Stimulated activated CD4-positive, alpha-beta T cell treated with anti-CD3 and anti-CD28 coated beads, Interleukin-12 subunit alpha, Interleukin-12 subunit beta, amount 100 ng/mL, for 4 hours (primary cell): ENCODE results near the gene NR1H4.
"Not testable (repeated sequence)": the region's sequence is repeated elsewhere in the genome, so short reads cannot be mapped to it uniquely, and the experiment has no call there.

Source experiments
- DNase-seq: peaks from one replicate; pipeline ENCODE4 v3.0.0-alpha.2; 2020

The NR1H4 gene

DNA sequence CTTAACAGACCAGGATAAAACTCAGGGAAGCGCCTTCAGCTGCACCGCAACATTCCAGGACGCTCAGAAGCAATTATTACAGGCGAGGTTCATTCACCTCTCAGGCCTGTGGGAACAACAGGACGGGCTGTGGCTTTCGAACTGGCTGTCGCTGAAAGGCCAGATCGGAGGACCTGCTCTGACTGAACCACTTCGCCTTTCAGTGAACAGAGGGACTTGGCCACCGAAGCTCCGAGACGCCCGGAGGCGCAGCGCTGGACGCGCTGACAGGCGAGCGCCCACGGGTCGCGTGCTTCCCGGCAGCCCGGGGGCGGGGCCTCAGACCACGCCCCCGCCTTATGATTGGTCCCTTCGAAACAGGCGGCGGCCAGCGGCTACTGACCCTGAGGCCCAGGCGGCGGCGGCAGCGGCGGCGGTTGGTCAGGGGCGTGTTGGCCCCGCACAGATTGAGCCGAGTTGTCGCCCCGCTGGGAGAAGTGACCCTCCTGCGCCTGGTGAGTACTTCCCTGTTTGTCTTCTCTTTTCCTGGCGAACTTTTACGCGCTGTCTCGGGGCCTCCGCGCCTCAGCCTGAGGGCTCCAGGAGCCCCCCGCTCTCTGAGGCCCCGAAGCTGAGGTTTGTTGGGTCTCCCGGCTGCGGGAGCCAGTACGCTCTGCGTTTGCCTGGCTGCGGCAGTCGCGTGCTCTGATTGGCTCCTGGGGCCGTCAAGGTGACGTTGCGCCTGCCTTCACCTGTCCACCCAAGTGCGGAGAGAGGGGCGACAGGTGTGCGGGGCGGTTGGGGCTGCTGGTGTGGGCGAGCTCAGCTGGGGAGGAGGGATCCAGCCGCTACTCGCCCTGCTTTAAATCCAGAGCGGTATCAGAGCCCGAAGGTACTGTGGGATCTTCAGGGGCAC, 99.9 kb downstream of the NR1H4 start, which contains the start of gene GAS2L3:
TSS of gene GAS2L3 (plus strand) at position 393 of the 895 bp plus-strand sequence. CDS start 21,221 bp downstream, outside the sequence.
- DNase-seq, result peak; percentile 48

DNA sequence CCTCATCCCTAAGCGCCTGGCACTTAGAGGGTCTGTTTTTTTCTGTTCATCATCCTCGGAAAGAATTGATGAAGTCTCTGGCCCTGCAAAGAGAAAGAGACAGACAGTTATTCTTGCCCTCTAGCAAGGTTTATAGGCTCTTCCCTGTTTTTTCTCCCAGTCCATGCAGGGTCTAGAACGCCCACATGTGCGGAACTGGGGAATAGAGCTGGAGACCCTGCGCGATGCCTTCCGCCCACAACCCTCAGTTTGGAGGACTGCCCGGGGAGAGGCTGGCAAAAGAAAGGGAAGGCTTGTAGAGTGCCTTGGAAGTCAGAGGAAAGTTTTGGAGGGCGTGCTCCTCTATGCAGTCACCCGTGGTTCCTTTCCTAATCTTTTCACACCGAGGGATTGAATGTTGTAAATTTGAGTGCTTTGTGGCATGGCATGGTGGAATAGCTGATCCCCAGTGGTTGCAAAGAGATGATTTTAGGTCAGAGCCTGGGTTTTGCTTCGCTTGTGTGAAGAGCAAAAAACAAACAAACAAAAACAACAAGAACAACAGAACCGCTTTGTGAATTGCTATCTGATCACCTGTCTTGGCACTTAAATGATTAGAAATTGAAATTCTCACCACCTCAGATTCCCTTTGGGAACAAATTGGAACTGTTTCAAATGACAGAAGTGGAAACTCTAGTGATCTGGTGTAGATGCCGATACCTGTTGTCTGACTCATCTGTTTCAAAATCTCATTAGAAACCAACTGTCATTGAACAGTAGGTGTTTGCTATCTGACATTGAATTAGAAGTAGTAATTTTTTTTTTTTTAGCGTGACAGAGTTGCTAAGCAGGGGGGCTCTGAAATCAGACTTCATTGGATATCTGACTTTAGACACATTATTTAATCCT, 100.8 kb downstream of the NR1H4 start:
- DNase-seq, result no peak

DNA sequence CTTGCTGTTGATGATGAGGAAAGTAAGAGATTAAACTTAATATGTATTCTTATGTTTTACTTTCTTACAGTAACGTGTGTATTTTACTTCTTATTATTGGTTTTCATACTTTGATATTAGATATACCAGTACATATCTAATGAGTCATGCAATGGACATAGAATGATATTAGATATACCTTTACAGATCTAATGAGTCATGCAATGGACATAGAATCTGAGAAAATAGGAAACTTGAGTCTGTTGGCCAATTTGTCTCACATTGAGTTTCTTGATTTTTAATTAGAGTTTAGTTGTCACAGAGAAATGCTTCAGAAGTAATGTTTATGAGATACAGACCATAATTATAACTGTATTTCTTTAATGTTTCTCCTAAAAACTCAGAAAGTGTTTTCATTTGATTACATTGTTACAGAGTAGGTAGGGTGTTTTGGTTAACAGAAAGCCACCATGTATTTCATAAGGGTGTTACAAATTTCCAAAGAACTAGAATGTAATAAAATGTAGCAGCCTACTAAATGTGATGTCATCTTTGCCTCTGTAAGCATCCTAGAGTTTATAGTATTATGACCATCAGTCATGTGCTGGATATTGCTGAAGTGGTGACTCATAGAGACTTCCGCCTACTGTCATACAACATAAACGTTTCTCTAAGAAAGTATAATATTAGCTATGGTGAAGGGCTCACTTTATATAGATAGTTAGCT, 102.8 kb downstream of the NR1H4 start:
- DNase-seq, result no peak

DNA sequence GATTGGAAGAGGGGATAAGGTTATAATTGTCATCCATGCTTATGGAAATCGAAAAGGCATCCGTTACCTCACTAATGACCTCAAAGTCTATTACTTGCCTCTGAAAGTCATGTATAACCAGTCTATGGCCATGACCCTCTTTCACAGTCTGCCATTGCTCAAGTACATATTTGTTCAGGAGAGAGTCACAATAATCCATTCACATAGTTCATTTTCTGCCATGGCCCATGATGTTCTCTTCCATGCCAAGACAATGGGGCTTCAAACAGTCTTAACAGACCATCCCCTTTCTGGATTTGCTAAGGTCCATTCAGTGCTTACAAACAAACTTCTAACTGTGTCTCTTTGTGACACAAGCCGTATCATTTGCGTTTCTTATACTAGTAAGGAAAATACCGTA, 105.3 kb downstream of the NR1H4 start:
- no peak for DNase-seq

DNA sequence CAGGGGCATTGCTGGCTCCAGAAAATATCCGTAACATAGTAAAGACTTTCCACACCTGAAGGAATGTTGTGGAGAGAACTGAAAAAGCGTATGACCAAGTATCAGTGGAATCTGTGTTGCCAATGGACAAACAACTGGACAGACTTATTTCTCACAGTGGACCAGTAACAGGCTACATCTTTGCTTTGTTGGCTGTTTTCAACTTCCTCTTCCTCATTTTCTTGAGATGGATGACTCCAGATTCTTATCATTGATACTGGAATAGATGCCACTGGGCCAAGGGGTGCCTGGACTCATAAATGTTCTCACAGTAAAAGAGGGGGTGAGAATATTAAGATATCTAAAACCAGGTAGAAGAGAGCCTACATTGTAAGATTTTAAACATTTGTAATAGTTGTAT, 106.2 kb downstream of the NR1H4 start:
- DNase-seq, result no peak

DNA sequence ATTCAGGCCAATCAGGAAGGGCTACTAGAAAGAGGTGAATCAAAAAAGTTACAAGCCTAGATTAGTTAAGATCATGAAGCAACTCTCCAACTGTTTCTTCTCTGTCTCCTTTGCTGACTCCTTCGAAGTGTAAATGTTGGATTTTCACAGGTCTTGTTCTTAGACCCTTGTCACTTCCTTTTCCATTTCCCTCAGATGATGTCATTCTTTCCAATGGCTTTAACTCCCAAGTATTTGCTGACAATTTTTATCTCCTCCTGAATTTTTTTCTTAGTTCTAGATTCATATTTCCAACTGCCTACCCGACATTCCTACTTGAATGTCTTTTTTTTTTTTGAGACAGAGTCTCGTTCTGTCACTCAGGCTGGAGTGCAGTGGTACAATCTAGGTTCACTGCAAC, 110.6 kb downstream of the NR1H4 start:
- DNase-seq, result no peak

DNA sequence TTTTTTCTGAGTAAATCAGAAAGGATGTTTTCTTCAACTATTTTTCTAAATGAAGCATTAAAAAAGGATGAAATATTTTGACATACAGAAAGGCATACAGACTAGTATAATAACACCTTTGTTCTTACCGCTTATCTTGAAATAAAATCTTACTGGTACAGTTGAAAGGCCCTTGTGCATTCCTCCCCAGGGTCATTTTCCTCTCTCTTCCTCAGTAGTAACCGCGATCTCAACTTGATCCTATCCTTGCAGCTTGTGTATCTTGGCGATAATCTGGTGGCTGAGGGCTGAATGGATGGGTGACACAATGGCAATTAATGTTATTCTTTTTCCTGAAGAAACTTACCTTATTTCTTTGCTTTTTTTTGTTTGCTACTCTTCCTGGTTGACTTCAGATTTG, 118.3 kb downstream of the NR1H4 start:
- DNase-seq, result no peak

DNA sequence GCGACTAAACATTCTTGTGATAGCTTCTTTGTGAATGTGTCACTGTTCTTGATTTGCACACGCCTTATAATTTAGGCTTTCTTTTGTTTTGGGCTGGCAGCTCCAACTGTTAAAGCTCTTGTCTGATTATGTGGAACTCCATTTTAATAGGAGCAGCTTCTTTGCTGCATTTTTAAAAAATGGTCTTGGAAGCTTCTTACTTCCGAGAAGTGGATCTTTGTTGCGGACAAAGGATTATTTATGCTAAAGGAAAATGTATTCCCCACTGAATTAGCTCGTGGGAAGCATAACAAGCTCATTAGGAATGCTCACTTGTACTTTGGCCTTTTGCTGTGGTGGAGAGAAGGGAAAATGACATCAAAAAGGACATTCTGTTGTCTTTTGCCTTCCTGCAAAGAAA, 119.8 kb downstream of the NR1H4 start:
- no peak for DNase-seq

DNA sequence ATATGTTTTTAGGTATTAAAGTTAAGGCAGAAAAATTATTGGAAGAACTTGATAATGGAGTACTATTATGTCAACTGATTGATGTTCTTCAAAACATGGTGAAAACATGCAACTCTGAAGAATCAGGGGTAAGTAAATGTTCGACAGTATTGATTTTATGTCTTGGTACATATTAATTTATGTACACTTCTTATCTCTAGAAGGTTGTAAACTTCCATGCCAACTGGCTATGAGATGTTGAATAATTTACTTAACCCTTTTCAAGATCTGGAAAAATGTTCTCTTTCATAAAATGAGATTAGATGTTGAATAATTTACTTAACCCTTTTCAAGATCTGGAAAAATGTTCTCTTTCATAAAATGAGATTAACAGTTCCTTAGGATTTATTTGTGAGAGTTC, 128.0 kb downstream of the NR1H4 start:
- no peak for DNase-seq

DNA sequence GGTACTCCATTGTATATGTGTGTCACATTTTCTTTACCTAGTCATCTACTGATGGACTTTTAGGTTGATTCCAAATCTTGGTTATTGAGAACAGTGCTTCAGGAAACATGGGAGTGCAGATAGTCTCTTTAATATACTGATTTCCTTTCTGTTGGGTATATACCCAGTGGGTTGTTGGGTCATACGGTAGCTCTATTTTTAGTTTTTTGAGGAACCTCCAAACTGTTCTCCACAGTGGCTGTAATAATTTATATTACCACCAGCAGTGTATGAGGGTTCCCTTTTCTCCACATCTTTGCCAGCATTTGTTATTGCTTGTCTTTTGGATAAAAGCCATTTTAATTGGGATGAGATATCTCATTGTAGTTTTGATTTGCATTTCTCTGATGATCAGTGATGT, 129.3 kb downstream of the NR1H4 start:
- DNase-seq, result not testable (repeated sequence)

DNA sequence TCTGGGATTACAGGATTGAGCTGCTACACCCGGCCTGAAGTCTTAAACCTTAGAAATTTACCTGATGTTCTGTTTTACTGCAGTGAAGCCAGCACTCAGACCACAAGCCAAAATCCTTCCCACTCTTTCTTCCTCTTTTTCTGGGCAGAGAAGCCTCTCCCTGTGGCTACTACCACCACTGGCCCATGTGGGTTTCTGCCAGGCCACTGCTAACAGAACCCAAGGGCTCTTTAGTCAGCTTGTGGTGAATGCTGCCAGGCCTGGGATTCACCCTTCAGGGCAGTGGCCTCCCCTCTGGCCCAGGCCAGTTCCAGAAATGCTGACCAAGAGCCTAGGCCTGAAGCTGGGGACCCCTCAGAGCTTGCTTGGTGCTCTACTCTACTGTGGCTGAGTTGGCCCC, 135.1 kb downstream of the NR1H4 start:
- DNase-seq, result no peak

DNA sequence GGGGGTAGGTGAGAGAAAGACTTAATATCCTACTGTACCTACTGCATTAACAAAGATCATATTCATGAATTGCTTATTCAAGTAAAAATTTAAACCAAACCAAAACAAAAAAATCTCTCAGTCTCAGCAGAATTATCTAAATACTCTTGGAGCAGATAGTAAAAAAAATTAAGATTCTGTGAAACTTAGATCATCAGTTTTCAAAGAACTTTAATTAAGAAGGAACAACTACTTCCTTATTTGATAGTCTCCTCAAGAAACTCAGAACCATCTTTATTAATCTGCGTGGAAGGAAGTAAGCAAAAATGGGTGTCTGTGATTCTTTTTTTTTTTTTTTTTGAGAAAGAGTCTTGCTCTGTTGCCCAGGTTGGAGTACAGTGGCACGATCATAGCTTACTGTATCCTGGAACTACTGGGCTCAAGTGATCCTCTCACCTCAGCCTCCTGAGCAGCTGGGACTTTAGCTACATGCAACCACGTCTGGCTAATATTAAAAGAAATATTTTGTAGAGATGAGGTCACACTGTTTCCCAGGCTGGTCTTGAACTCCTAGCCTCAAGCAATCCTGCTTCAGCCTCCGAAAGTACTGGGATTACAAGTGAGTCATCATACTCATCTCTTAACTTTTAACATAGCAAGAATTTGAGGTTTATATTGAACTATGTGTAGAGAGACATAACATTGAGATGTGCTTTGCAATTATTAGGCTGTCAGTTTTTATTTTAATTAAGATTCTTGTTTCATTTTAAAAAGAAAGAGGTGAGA, 137.2 kb downstream of the NR1H4 start:
- DNase-seq, result no peak

DNA sequence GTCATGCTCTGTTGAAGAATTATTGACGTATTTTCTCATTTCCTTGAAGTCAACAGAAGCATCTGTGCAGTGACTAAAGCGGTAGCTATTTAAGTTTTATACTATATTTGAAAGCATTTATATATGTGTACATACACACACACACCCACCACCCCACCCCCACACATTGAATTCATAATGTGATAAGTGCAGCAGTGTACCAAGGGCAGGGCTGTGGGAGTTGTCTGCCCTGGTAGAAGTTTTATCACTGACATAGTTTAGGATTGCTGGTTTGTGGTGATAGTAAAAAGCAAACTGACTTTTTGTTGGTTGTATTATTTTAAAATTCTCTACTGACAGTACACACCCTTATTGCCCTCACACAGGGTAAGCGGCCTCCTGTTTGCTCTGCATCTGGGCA, 138.9 kb downstream of the NR1H4 start:
- DNase-seq, result no peak
